Measurements from ENCODE around the gene TNFAIP8. TPM values are rescaled to one million over a fixed set of nuclear protein-coding genes. Genes with fewer than 3 reads are reported as not detected.

TNFAIP8 gene
- total and polyA plus RNA-seq, 2 donors (not counting 1 experiment from before 2014, with no cell fraction given): 67.3 to 109 TPM

GRCh38 chr5:119367502-119368237 lies 11.9 kb downstream of the TNFAIP8 start:
- peaks cover 100% of the 10 kb centered on the region for H3K79me2 ChIP-seq (ENCODE audit: control insufficient read depth, insufficient read depth, low read length)
- H3K4me3 ChIP-seq (ENCODE audit: control extremely low read depth in 1 of 5, extremely low read depth in 1 of 5, insufficient read depth in 1 of 5, low read depth in 2 of 5, low read length in 4 of 5): peak overlapping the region in 3 of 5 experiments; percentile 9 to 40 (median 13)
- no CpG with 5 or more reads among the region's 1 CpG for WGBS (ENCODE audit: insufficient coverage)
- ChIA-PET CTCF (interaction anchor here (1.3 to 16.2 kb wide), 5 partner anchors 11 to 77 kb away, joined by 4 to 209 read pairs (median 12); partner anchors contain the start of gene TNFAIP8), POLR2A (interaction anchor here (1.2 to 2.5 kb wide), 2 partner anchors 11 kb away, joined by 4 to 13 read pairs; partner anchors contain the start of gene TNFAIP8)
- H3K36me3 ChIP-seq (replicated peaks in 1 of 2; ENCODE audit: control extremely low read depth in 1 of 2, control insufficient read depth in 1 of 2, extremely low read depth in 1 of 2, insufficient read depth in 2 of 2, low read length in 1 of 2): peaks cover 0 to 40% of the 10 kb centered on the region in 2 experiments
- H3K9ac ChIP-seq (ENCODE audit: low read length): peak overlapping the region; percentile 25
- ATAC-seq (ENCODE audit: low read depth): peak; percentile 55
- DNase-seq: peak; percentile 49
- no peaks in the 10 kb centered on the region for H3K9me3 Mint-ChIP-seq (ENCODE audit: insufficient read depth)
- no peak for TF ChIP-seq EZH2 (IDR thresholded peaks at IDR 0.05; ENCODE audit: borderline replicate concordance, insufficient read depth, low read depth, low read length, poor library complexity, severe bottlenecking)
- TF ChIP-seq, protein P1, sequence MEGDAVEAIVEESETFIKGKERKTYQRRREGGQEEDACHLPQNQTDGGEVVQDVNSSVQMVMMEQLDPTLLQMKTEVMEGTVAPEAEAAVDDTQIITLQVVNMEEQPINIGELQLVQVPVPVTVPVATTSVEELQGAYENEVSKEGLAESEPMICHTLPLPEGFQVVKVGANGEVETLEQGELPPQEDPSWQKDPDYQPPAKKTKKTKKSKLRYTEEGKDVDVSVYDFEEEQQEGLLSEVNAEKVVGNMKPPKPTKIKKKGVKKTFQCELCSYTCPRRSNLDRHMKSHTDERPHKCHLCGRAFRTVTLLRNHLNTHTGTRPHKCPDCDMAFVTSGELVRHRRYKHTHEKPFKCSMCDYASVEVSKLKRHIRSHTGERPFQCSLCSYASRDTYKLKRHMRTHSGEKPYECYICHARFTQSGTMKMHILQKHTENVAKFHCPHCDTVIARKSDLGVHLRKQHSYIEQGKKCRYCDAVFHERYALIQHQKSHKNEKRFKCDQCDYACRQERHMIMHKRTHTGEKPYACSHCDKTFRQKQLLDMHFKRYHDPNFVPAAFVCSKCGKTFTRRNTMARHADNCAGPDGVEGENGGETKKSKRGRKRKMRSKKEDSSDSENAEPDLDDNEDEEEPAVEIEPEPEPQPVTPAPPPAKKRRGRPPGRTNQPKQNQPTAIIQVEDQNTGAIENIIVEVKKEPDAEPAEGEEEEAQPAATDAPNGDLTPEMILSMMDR (IDR thresholded peaks at IDR 0.05): no peak
- H3K9me3 ChIP-seq (ENCODE audit: control extremely low read depth in 1 of 3, control insufficient read depth in 2 of 3, insufficient read depth in 1 of 3, low read length in 2 of 3): peaks cover 0 to 14% (median 0%) of the 10 kb centered on the region in 3 donors
- H3K27me3 ChIP-seq (replicated peaks in 1 of 4; ENCODE audit: control extremely low read depth in 1 of 4, control insufficient read depth in 3 of 4, insufficient read depth in 4 of 4, low read length in 3 of 4): no peaks in the 10 kb centered on the region
- H3K27me3 Mint-ChIP-seq: no peaks in the 10 kb centered on the region
- peaks cover 30% of the 10 kb centered on the region for H4K20me1 ChIP-seq (ENCODE audit: control insufficient read depth, insufficient read depth, low read length, poor library complexity, severe bottlenecking)
- intact Hi-C loops (cut with micrococcal nuclease): loop anchor here (1.0 to 5.0 kb wide), 4 partner anchors 9 to 35 kb away; no protein-coding TSS in a partner anchor
- peak overlapping the region; percentile 57 for H3K4me2 ChIP-seq (replicated peaks; ENCODE audit: low read depth, low read length, poor library complexity, severe bottlenecking)
- H3K4me3 Mint-ChIP-seq: peak overlapping the region; percentile 68
- no peak overlapping the region for H2AFZ ChIP-seq (ENCODE audit: insufficient read depth, low read depth, low read length, poor library complexity, severe bottlenecking)
- H3K27ac ChIP-seq (ENCODE audit: low read length in 2 of 2): peak overlapping the region; percentile 67 to 79
- H3K4me1 ChIP-seq (ENCODE audit: control insufficient read depth in 2 of 2, insufficient read depth in 2 of 2, low read length in 2 of 2): peaks cover 82 to 88% of the 10 kb centered on the region in 2 donors
- peaks cover 83% of the 10 kb centered on the region for H3K4me1 Mint-ChIP-seq
- peak overlapping the region; percentile 92 for H3K27ac Mint-ChIP-seq
